Upper lobe of right lung (tissue), 1 donor: ENCODE measurements around the gene DMC1. TPM values are rescaled to one million over a fixed set of nuclear protein-coding genes. Genes with fewer than 3 reads are reported as not detected.

Source experiments
- ATAC-seq: fragments of 200-7000 bp; cut with Tn5 transposase; one replicate; pipeline ENCODE4 v1.9.1; 2020; ENCODE audit warnings: mild to moderate bottlenecking, moderate library complexity
- DNase-seq: peaks from one replicate; pipeline ENCODE4 v3.0.0-alpha.2; 2020
- H3K27ac ChIP-seq: fragments of 200-600 bp; one replicate; pipeline ENCODE4 v1.8.0; 2022
- H3K27me3 ChIP-seq: fragments of 200-600 bp; one replicate; pipeline ENCODE4 v1.8.0; 2022; ENCODE audit warnings: mild to moderate bottlenecking
- H3K36me3 ChIP-seq: fragments of 200-600 bp; one replicate; pipeline ENCODE4 v1.8.0; 2022
- H3K4me1 ChIP-seq: fragments of 200-600 bp; one replicate; pipeline ENCODE4 v1.8.0; 2022
- H3K4me3 ChIP-seq: fragments of 200-600 bp; one replicate; pipeline ENCODE4 v1.8.0; 2022; ENCODE audit warnings: mild to moderate bottlenecking
- H3K9me3 ChIP-seq: fragments of 200-600 bp; one replicate; pipeline ENCODE4 v1.8.0; 2022
- intact Hi-C: fragments of 100-400 bp; cut with DNase I; formaldehyde crosslinking; loops from one replicate; pipeline ENCODE4 v1.11.0; 2022
- total RNA-seq: library from RNA; stranded (reverse); fragmentation: NEBNext Ultra II Directional; extraction: Animal tissue kit (Norgen Biotek cat#: 25700); gene quantifications from one replicate; pipeline ENCODE4 v1.2.1, GENCODE V29; 2021
- TF ChIP-seq, protein P1 (sequence below): fragments of 200-600 bp; IDR thresholded peaks from one replicate; pipeline ENCODE4 v1.8.0; 2022; ENCODE audit warnings: antibody characterized with exemption
- donor health status: DM: no; HTN: yes; CAD: no; lungs with severe emphysema.

The DMC1 gene
- total RNA-seq, 1 donor from 2014 or later, result not detected

- no peak for DNase-seq
- no peak for ATAC-seq
- Histone ChIP-seq H3K4me1 (no peaks in the 10 kb centered on the region), H3K27me3 (no peaks in the 10 kb centered on the region), H3K9me3 (no peaks in the 10 kb centered on the region), H3K4me3 (no peak overlapping the region), H3K27ac (no peak overlapping the region), H3K36me3 (no peaks in the 10 kb centered on the region)
- intact Hi-C loops, result no loop called here
- TF ChIP-seq, protein P1, sequence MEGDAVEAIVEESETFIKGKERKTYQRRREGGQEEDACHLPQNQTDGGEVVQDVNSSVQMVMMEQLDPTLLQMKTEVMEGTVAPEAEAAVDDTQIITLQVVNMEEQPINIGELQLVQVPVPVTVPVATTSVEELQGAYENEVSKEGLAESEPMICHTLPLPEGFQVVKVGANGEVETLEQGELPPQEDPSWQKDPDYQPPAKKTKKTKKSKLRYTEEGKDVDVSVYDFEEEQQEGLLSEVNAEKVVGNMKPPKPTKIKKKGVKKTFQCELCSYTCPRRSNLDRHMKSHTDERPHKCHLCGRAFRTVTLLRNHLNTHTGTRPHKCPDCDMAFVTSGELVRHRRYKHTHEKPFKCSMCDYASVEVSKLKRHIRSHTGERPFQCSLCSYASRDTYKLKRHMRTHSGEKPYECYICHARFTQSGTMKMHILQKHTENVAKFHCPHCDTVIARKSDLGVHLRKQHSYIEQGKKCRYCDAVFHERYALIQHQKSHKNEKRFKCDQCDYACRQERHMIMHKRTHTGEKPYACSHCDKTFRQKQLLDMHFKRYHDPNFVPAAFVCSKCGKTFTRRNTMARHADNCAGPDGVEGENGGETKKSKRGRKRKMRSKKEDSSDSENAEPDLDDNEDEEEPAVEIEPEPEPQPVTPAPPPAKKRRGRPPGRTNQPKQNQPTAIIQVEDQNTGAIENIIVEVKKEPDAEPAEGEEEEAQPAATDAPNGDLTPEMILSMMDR, result no peak
Observed at GRCh38 chr22:38612217-38613006, 42.4 kb upstream of the DMC1 start.

- Histone ChIP-seq H3K4me3 (no peak overlapping the region), H3K4me1 (no peaks in the 10 kb centered on the region), H3K9me3 (no peaks in the 10 kb centered on the region), H3K27ac (no peak overlapping the region), H3K36me3 (no peaks in the 10 kb centered on the region), H3K27me3 (no peaks in the 10 kb centered on the region)
- ATAC-seq (no peak), DNase-seq (no peak)
- TF ChIP-seq, protein P1, result no peak
- intact Hi-C loops, result no loop called here
Observed at GRCh38 chr22:38611559-38611958, 41.6 kb upstream of the DMC1 start.

- ATAC-seq, result no peak
- H3K4me3 ChIP-seq, result no peak overlapping the region
- no peaks in the 10 kb centered on the region for H3K9me3 ChIP-seq
- intact Hi-C loops, result no loop called here
- H3K27ac ChIP-seq, result no peak overlapping the region
- no peaks in the 10 kb centered on the region for H3K4me1 ChIP-seq
- H3K36me3 ChIP-seq, result no peaks in the 10 kb centered on the region
- TF ChIP-seq, protein P1, result no peak
- no peak for DNase-seq
- H3K27me3 ChIP-seq, result no peaks in the 10 kb centered on the region
Observed at GRCh38 chr22:38610234-38610633, 40.3 kb upstream of the DMC1 start.

- Histone ChIP-seq H3K9me3 (no peaks in the 10 kb centered on the region), H3K36me3 (no peaks in the 10 kb centered on the region), H3K27me3 (no peaks in the 10 kb centered on the region), H3K4me3 (no peak overlapping the region), H3K4me1 (no peaks in the 10 kb centered on the region), H3K27ac (no peak overlapping the region)
- no peak for DNase-seq
- intact Hi-C loops, result no loop called here
- no peak for ATAC-seq
- TF ChIP-seq, protein P1, result no peak
Observed at GRCh38 chr22:38608992-38609750, 39.2 kb upstream of the DMC1 start.

GRCh38 chr22:38607680-38608079 lies 37.7 kb upstream of the DMC1 start:
- no peak for DNase-seq
- TF ChIP-seq, protein P1, result no peak
- no peak for ATAC-seq
- H3K4me3 ChIP-seq, result no peak overlapping the region
- H3K27me3 ChIP-seq, result no peaks in the 10 kb centered on the region
- intact Hi-C loops, result no loop called here
- H3K4me1 ChIP-seq, result no peaks in the 10 kb centered on the region
- H3K9me3 ChIP-seq, result no peaks in the 10 kb centered on the region
- H3K27ac ChIP-seq, result no peak overlapping the region
- no peaks in the 10 kb centered on the region for H3K36me3 ChIP-seq
